ENCODE measurements around the gene FBXW7. TPM values are rescaled to one million over a fixed set of nuclear protein-coding genes. Genes with fewer than 3 reads are reported as not detected.

FBXW7 gene
- total and polyA plus RNA-seq, 2 of the 13 experiments (the other 11 are each of a cell fraction or from before 2014, with no cell fraction given), result 5.0 to 40.9 TPM

GRCh38 chr4:152460488-152460887 is 75.4 kb downstream of the FBXW7 start (continued):
- 0 out of 2 replicates have a peak, but pooled peaks have one; percentile 14 for TF ChIP-seq TARDBP (CRISPR knock-in tag; IDR thresholded peaks at IDR 0.05)
- TF ChIP-seq GFI1 (CRISPR knock-in tag; IDR thresholded peaks at IDR 0.05; ENCODE audit: borderline replicate concordance), result no peak
- TF ChIP-seq ZFP82 (CRISPR knock-in tag; IDR thresholded peaks at IDR 0.05; ENCODE audit: borderline replicate concordance), result no peak
- TF ChIP-seq GABPB1 (CRISPR knock-in tag; IDR thresholded peaks at IDR 0.05), result no peak
- TF ChIP-seq SRSF4 (IDR thresholded peaks at IDR 0.05; ENCODE audit: low read depth, low read length, poor library complexity, severe bottlenecking), result no peak
- no peak for TF ChIP-seq ZNF407 (CRISPR knock-in tag; IDR thresholded peaks at IDR 0.05; ENCODE audit: not compliant biosample characterization)

Data from HepG2 (cell line).